ENCODE data around the gene PTTG1IP. TPM values are rescaled to one million over a fixed set of nuclear protein-coding genes. Genes with fewer than 3 reads are reported as not detected.

The PTTG1IP gene
- total RNA-seq, 1 experiment from 2014 or later = 136 TPM

GRCh38 chr21:44896561-44897286 lies 23.2 kb upstream of the PTTG1IP start:
- Mint-ChIP-seq H3K27me3 (ENCODE audit: unreplicated experiment) (peaks cover 16% of the 10 kb centered on the region), H3K9me3 (ENCODE audit: low read depth, unreplicated experiment) (no peaks in the 10 kb centered on the region), H3K4me3 (ENCODE audit: low read depth, unreplicated experiment) (no peak overlapping the region), H3K27ac (ENCODE audit: unreplicated experiment) (no peak overlapping the region), H3K4me1 (ENCODE audit: low read depth, unreplicated experiment) (no peaks in the 10 kb centered on the region), H3K36me3 (ENCODE audit: insufficient read depth, unreplicated experiment) (peaks cover 5% of the 10 kb centered on the region)
- TF ChIP-seq CTCF (IDR thresholded peaks at IDR 0.05; ENCODE audit: unreplicated experiment) = no peak
- BruUV-seq (replicated peaks) = no TSS peak
- intact Hi-C loops (cut with micrococcal nuclease; ENCODE audit: unreplicated experiment) = no loop called here
- CTCF ChIA-PET = no interaction called here
- no peak for DNase-seq

GRCh38 chr21:44895859-44896258 lies 22.4 kb upstream of the PTTG1IP start:
- CTCF ChIA-PET = no interaction called here

GRCh38 chr21:44894687-44895302 lies 21.3 kb upstream of the PTTG1IP start:
- intact Hi-C loops (cut with micrococcal nuclease; ENCODE audit: unreplicated experiment) = no loop called here
- Mint-ChIP-seq H3K4me1 (ENCODE audit: low read depth, unreplicated experiment) (no peaks in the 10 kb centered on the region), H3K27me3 (ENCODE audit: unreplicated experiment) (peaks cover 30% of the 10 kb centered on the region), H3K9me3 (ENCODE audit: low read depth, unreplicated experiment) (no peaks in the 10 kb centered on the region), H3K4me3 (ENCODE audit: low read depth, unreplicated experiment) (no peak overlapping the region), H3K36me3 (ENCODE audit: insufficient read depth, unreplicated experiment) (no peaks in the 10 kb centered on the region), H3K27ac (ENCODE audit: unreplicated experiment) (no peak overlapping the region)
- no TSS peak for BruUV-seq (replicated peaks)
- CTCF ChIA-PET = interaction anchor here (0.9 to 1.5 kb wide), 2 partner anchors 12 to 17 kb away, joined by 3 read pairs; no protein-coding TSS in a partner anchor
- TF ChIP-seq CTCF (IDR thresholded peaks at IDR 0.05; ENCODE audit: unreplicated experiment) = no peak
- DNase-seq = no peak

More at GRCh38 chr21:44895859-44896258, 22.4 kb upstream of the PTTG1IP start:
- Mint-ChIP-seq H3K27ac (ENCODE audit: unreplicated experiment) (no peak overlapping the region), H3K27me3 (ENCODE audit: unreplicated experiment) (peaks cover 20% of the 10 kb centered on the region), H3K36me3 (ENCODE audit: insufficient read depth, unreplicated experiment) (peaks cover 5% of the 10 kb centered on the region), H3K4me3 (ENCODE audit: low read depth, unreplicated experiment) (no peak overlapping the region), H3K9me3 (ENCODE audit: low read depth, unreplicated experiment) (no peaks in the 10 kb centered on the region), H3K4me1 (ENCODE audit: low read depth, unreplicated experiment) (no peaks in the 10 kb centered on the region)
- intact Hi-C loops (cut with micrococcal nuclease; ENCODE audit: unreplicated experiment) = no loop called here
- no peak for TF ChIP-seq CTCF (IDR thresholded peaks at IDR 0.05; ENCODE audit: unreplicated experiment)
- no TSS peak for BruUV-seq (replicated peaks)
- no peak for DNase-seq

- BruUV-seq (replicated peaks) = no TSS peak
- peaks cover 33% of the 10 kb centered on the region for H3K27me3 Mint-ChIP-seq (ENCODE audit: unreplicated experiment)
- H3K4me3 Mint-ChIP-seq (ENCODE audit: low read depth, unreplicated experiment) = no peak overlapping the region
- DNase-seq = no peak
- no peaks in the 10 kb centered on the region for H3K36me3 Mint-ChIP-seq (ENCODE audit: insufficient read depth, unreplicated experiment)
- no peaks in the 10 kb centered on the region for H3K9me3 Mint-ChIP-seq (ENCODE audit: low read depth, unreplicated experiment)
- no peaks in the 10 kb centered on the region for H3K4me1 Mint-ChIP-seq (ENCODE audit: low read depth, unreplicated experiment)
- H3K27ac Mint-ChIP-seq (ENCODE audit: unreplicated experiment) = no peak overlapping the region
- CTCF ChIA-PET = interaction anchor here (1.5 kb wide), 1 partner anchor 13 kb away, joined by 3 read pairs; no protein-coding TSS in a partner anchor
- no peak for TF ChIP-seq CTCF (IDR thresholded peaks at IDR 0.05; ENCODE audit: unreplicated experiment)
- intact Hi-C loops (cut with micrococcal nuclease; ENCODE audit: unreplicated experiment) = no loop called here
Observed at GRCh38 chr21:44893948-44894656, 20.6 kb upstream of the PTTG1IP start.
